GM18498 (cell line): ENCODE results near the gene MTMR4.
"Not testable (repeated sequence)": the region's sequence is repeated elsewhere in the genome, so short reads cannot be mapped to it uniquely, and the experiment has no call there.

Source experiments
- ATAC-seq: cut with Tn5 transposase; IDR thresholded peaks from one replicate; pipeline ENCODE4 v1.9.1; 2021; ENCODE audit warnings: mild to moderate bottlenecking, moderate library complexity; ENCODE audit not compliant: unreplicated experiment

Gene MTMR4

GRCh38 chr17:58527306-58527705 lies 12.9 kb upstream of the MTMR4 start:
- ATAC-seq: no peak

- ATAC-seq: no peak
These were observed 10.8 kb upstream of the MTMR4 start for GRCh38 chr17:58525239-58525638.

GRCh38 chr17:58521680-58522079 lies 7.2 kb upstream of the MTMR4 start:
- no peak for ATAC-seq

GRCh38 chr17:58520843-58521430 lies 6.5 kb upstream of the MTMR4 start:
- ATAC-seq: no peak

- peak; percentile 82 for ATAC-seq
These were observed 3.6 kb upstream of the MTMR4 start for GRCh38 chr17:58517928-58518609.

GRCh38 chr17:58517378-58517927 lies 3.0 kb upstream of the MTMR4 start:
- ATAC-seq: no peak

- no peak for ATAC-seq
These were observed 2.4 kb upstream of the MTMR4 start for GRCh38 chr17:58516644-58517377.

GRCh38 chr17:58515286-58515685 lies 848 bp upstream of the MTMR4 start:
- no peak for ATAC-seq

- no peak for ATAC-seq
These were observed 326 bp upstream of the MTMR4 start for GRCh38 chr17:58514770-58515157.

- ATAC-seq: no peak
These were observed 1.0 kb downstream of the MTMR4 start for GRCh38 chr17:58513267-58513964.

GRCh38 chr17:58510075-58510474 lies 4.4 kb downstream of the MTMR4 start:
- ATAC-seq: no peak

- ATAC-seq: no peak
These were observed 5.9 kb downstream of the MTMR4 start for GRCh38 chr17:58508341-58509067.

GRCh38 chr17:58507123-58507634 lies 7.3 kb downstream of the MTMR4 start:
- no peak for ATAC-seq

GRCh38 chr17:58506354-58507080 lies 7.9 kb downstream of the MTMR4 start:
- no peak for ATAC-seq

GRCh38 chr17:58504826-58505351 lies 9.5 kb downstream of the MTMR4 start:
- ATAC-seq: peak; percentile 87

GRCh38 chr17:58503866-58504265 lies 10.6 kb downstream of the MTMR4 start:
- no peak for ATAC-seq

- not testable (repeated sequence) for ATAC-seq
These were observed 11.3 kb downstream of the MTMR4 start for GRCh38 chr17:58503134-58503533.

GRCh38 chr17:58501451-58501850 lies 13.0 kb downstream of the MTMR4 start:
- no peak for ATAC-seq

- no peak for ATAC-seq
These were observed 16.1 kb downstream of the MTMR4 start for GRCh38 chr17:58498177-58498828.
